HepG2 (cell line): ENCODE measurements around the gene MOGAT3. TPM values are rescaled to one million over a fixed set of nuclear protein-coding genes. Genes with fewer than 3 reads are reported as not detected.

ENCODE experiments used
- ATAC-seq: fragments of 200-7000 bp; cut with Tn5 transposase; 3 replicates; pipeline ENCODE4 v1.9.1; 2020; ENCODE audit warnings: mild to moderate bottlenecking, moderate library complexity
- BruUV-seq: library from RNA; stranded (reverse); fragments of 400-500 nt; replicated peaks from 2 replicates; lab custom pipeline; 2021; lab: Mats Ljungman, UMichigan
- CTCF ChIA-PET: fragments of 300-600 bp; formaldehyde crosslinking; extraction: SDS; loops from one replicate; lab custom pipeline; 2021; ENCODE audit warnings: low total read pairs, inconsistent platforms, low intra/inter-chr PET ratio; lab: Yijun Ruan, JAX
- POLR2A ChIA-PET: fragments of 350-600 bp; sonication (Branson Sonifier 250); formaldehyde crosslinking; loops from one replicate; lab custom pipeline; 2020; ENCODE audit warnings: antibody characterized with exemption, inconsistent platforms; lab: Yijun Ruan, JAX
- DNase-seq: peaks from one replicate; pipeline ENCODE4 v3.0.0-alpha.2; 2015; ENCODE audit warnings: low spot score
- FAIRE-seq: peaks from 3 replicates; lab custom pipeline; 2011; peaks lifted over from hg19 to GRCh38; lab: Jason Lieb, UNC
- H2AFZ ChIP-seq: one replicate; pipeline ENCODE4 v1.6.1; 2011; ENCODE audit warnings: low read length, inconsistent platforms
- H3K27ac ChIP-seq: fragments of 300-600 bp; 3 replicates; pipeline ENCODE4 v1.8.0; 2011; ENCODE audit warnings: mixed run types, mild to moderate bottlenecking, mixed read lengths, low read length, inconsistent platforms; ENCODE audit not compliant: insufficient read depth; ENCODE audit errors: extremely low read length
- H3K27me3 ChIP-seq, 2 experiments: fragments of 200-600 bp in 1 of 2; 2 replicates in 1 of 2; 3 replicates in 1 of 2; pipeline versions ENCODE4 v1.6.0 to v1.8.0; 2011; ENCODE audit warnings: low read length in 2 of 2, mild to moderate bottlenecking in 2 of 2, moderate library complexity in 2 of 2, inconsistent platforms in 1 of 2; ENCODE audit not compliant: insufficient read depth in 2 of 2, control insufficient read depth in 1 of 2
- H3K36me3 ChIP-seq, 2 experiments: fragments of 200-600 bp in 1 of 2; replicated peaks in 1 of 2; 2 replicates in 1 of 2; 3 replicates in 1 of 2; pipeline versions ENCODE4 v1.5.1 to v1.8.0; 2011; ENCODE audit warnings: low read length in 2 of 2, inconsistent platforms in 1 of 2; ENCODE audit not compliant: insufficient read depth in 2 of 2, control insufficient read depth in 1 of 2
- H3K4me1 ChIP-seq: 2 replicates; pipeline ENCODE4 v1.5.1; 2012; ENCODE audit warnings: low read length, inconsistent platforms; ENCODE audit not compliant: insufficient read depth
- H3K4me2 ChIP-seq: 2 replicates; pipeline ENCODE4 v1.6.0; 2011; ENCODE audit warnings: low read depth, low read length, inconsistent platforms
- H3K4me3 ChIP-seq, 3 experiments: fragments of 200-600 bp in 1 of 3; sonication (generic), shearing (Covaris generic) in 1 of 3; replicated peaks in 1 of 3; 2 replicates each; pipeline ENCODE4 v1.5.1; 2011 to 2016; ENCODE audit warnings: low read length in 3 of 3, inconsistent platforms in 2 of 3, low read depth in 2 of 3, mild to moderate bottlenecking in 2 of 3, control low read depth in 1 of 3, mixed read lengths in 1 of 3; ENCODE audit not compliant: insufficient read depth in 1 of 3
- H3K79me2 ChIP-seq: one replicate; pipeline ENCODE4 v1.6.1; 2011; ENCODE audit warnings: low read length, inconsistent platforms; ENCODE audit not compliant: insufficient read depth
- H3K9ac ChIP-seq: 2 replicates; pipeline ENCODE4 v1.6.0; 2011; ENCODE audit warnings: mild to moderate bottlenecking, low read depth, low read length, inconsistent platforms; ENCODE audit not compliant: insufficient read depth
- H3K9me3 ChIP-seq: 2 replicates; pipeline ENCODE4 v1.5.1; 2012; ENCODE audit warnings: mild to moderate bottlenecking, low read length
- H4K20me1 ChIP-seq: 2 replicates; pipeline ENCODE4 v1.6.0; 2011; ENCODE audit warnings: inconsistent platforms, mild to moderate bottlenecking, low read length, moderate library complexity; ENCODE audit not compliant: insufficient read depth
- AGO2 ChIP-seq: fragments of 200-400 bp; formaldehyde crosslinking; optimal IDR thresholded peaks from 2 replicates; pipeline ENCODE3; 2017; ENCODE audit warnings: mild to moderate bottlenecking, low read depth, low read length, moderate library complexity
- ARNT ChIP-seq: fragments of 450-650 bp; IDR thresholded peaks from 2 replicates; pipeline ENCODE4 v1.6.1; 2017
- ASH2L ChIP-seq: fragments of 300-600, 200-600 bp; sonication (generic); IDR thresholded peaks from 2 replicates; pipeline ENCODE4 v1.7.0; 2017; ENCODE audit warnings: low read depth, mild to moderate bottlenecking, moderate library complexity, mixed read lengths, low read length; ENCODE audit not compliant: insufficient read length
- EEA1 ChIP-seq: sonication (generic); formaldehyde crosslinking; IDR thresholded peaks from 2 replicates; pipeline ENCODE4 v1.5.1; 2020; ENCODE audit warnings: mild to moderate bottlenecking, missing genetic modification reagents, borderline replicate concordance
- HCFC1 ChIP-seq: fragments of 150-350 bp; IDR thresholded peaks from 2 replicates; pipeline ENCODE4 v1.6.1; 2014; ENCODE audit warnings: low read depth, low read length
- KMT2B ChIP-seq: IDR thresholded peaks from 2 replicates; pipeline ENCODE4 v1.6.1; 2016; ENCODE audit warnings: missing genetic modification reagents, missing compliant biosample characterization
- ONECUT2 ChIP-seq: sonication (generic); formaldehyde crosslinking; IDR thresholded peaks from 2 replicates; pipeline ENCODE4 v1.4.0; 2020; ENCODE audit warnings: missing genetic modification reagents
- PHF20 ChIP-seq: sonication (generic); formaldehyde crosslinking; IDR thresholded peaks from 2 replicates; pipeline ENCODE4 v1.5.0; 2020; ENCODE audit warnings: mild to moderate bottlenecking, missing genetic modification reagents
- RBFOX2 ChIP-seq: fragments of 200-400 bp; formaldehyde crosslinking; IDR thresholded peaks from 2 replicates; pipeline ENCODE4 v1.6.1; 2017; ENCODE audit warnings: low read depth, mild to moderate bottlenecking, low read length
- THAP11 ChIP-seq: IDR thresholded peaks from 2 replicates; pipeline ENCODE4 v1.6.1; 2016; ENCODE audit warnings: missing biosample characterization, missing genetic modification reagents
- ZNF124 ChIP-seq: sonication (generic); formaldehyde crosslinking; IDR thresholded peaks from 2 replicates; pipeline ENCODE4 v1.4.0; 2020; ENCODE audit warnings: missing genetic modification reagents
- ZNF224 ChIP-seq: sonication (generic); formaldehyde crosslinking; IDR thresholded peaks from 2 replicates; pipeline ENCODE4 v1.5.0; 2020; ENCODE audit warnings: mild to moderate bottlenecking, missing genetic modification reagents
- ZNF333 ChIP-seq: sonication (generic); formaldehyde crosslinking; IDR thresholded peaks from 2 replicates; pipeline ENCODE4 v1.4.0; 2020; ENCODE audit warnings: mild to moderate bottlenecking, missing genetic modification reagents, borderline replicate concordance
- ZNF451 ChIP-seq: sonication (generic); formaldehyde crosslinking; IDR thresholded peaks from 2 replicates; pipeline ENCODE4 v1.5.0; 2020; ENCODE audit warnings: mild to moderate bottlenecking, missing genetic modification reagents
- ZNF550 ChIP-seq: sonication (generic); formaldehyde crosslinking; IDR thresholded peaks from 2 replicates; pipeline ENCODE4 v1.4.0; 2020; ENCODE audit warnings: mild to moderate bottlenecking, missing genetic modification reagents, borderline replicate concordance
- ZNF720 ChIP-seq: sonication (generic); formaldehyde crosslinking; IDR thresholded peaks from 2 replicates; pipeline ENCODE4 v1.4.0; 2020; ENCODE audit warnings: missing genetic modification reagents
- ZSCAN12 ChIP-seq: sonication (generic); formaldehyde crosslinking; IDR thresholded peaks from 2 replicates; pipeline ENCODE4 v1.9.0; 2021; ENCODE audit warnings: mild to moderate bottlenecking, missing genetic modification reagents
- WGBS: methylation state at CpG from one replicate; pipeline ENCODE4 v1.1.6; 2017; ENCODE audit warnings: low lambda C conversion rate; 5-methylcytosine and 5-hydroxymethylcytosine counted together
- in situ Hi-C: cut with HindIII; loops from 2 replicates; pipeline ENCODE4 v1.10.0; 2017; ENCODE audit warnings: low pct_unique_long_range_greater_than_20kb; ENCODE audit not compliant: extremely low pct_ligation_motif_present
- intact Hi-C: fragments of 100-400 bp; cut with micrococcal nuclease; formaldehyde crosslinking; loops from one replicate; pipeline ENCODE4 v1.10.0; 2022; ENCODE audit not compliant: unreplicated experiment
- polyA plus RNA-seq, 8 experiments: library from polyadenylated mRNA; depleted of rRNA in 3 of 8; stranded (reverse) in 7 of 8; unstranded in 1 of 8; fragments of >200 nt; fragmentation: Illumina TruSeq in 4 of 8; extraction: Trizol in 4 of 8; gene quantifications; 2 replicates each; pipeline versions ENCODE4 v1.2.1 to v1.2.3, GENCODE V29; 2011 to 2016; ENCODE audit warnings: low read depth in 4 of 8, missing spikeins in 1 of 8, mixed read lengths in 1 of 8; ENCODE audit not compliant: insufficient read depth in 1 of 8
- total RNA-seq, 5 experiments: library from RNA; depleted of rRNA; stranded (reverse); fragments of >200 nt; fragmentation: Illumina TruSeq; extraction: Trizol; gene quantifications; 2 replicates each; pipeline ENCODE4 v1.2.3, GENCODE V29; 2016; ENCODE audit warnings: low read depth in 1 of 5
- TF ChIP-seq, protein P1 (sequence below): sonication (generic); formaldehyde crosslinking; IDR thresholded peaks from 2 replicates; pipeline ENCODE4 v1.5.0; 2020; ENCODE audit warnings: mild to moderate bottlenecking, missing genetic modification reagents
- TF ChIP-seq, protein P2 (sequence below): sonication (generic); formaldehyde crosslinking; IDR thresholded peaks from 2 replicates; pipeline ENCODE4 v1.9.0; 2022; ENCODE audit warnings: missing genetic modification reagents, mild to moderate bottlenecking, borderline replicate concordance

MOGAT3 gene
- total and polyA plus RNA-seq, 2 of the 13 experiments (the other 11 are each of a cell fraction or from before 2014, with no cell fraction given), result 22.5 to 30.5 TPM

DNA sequence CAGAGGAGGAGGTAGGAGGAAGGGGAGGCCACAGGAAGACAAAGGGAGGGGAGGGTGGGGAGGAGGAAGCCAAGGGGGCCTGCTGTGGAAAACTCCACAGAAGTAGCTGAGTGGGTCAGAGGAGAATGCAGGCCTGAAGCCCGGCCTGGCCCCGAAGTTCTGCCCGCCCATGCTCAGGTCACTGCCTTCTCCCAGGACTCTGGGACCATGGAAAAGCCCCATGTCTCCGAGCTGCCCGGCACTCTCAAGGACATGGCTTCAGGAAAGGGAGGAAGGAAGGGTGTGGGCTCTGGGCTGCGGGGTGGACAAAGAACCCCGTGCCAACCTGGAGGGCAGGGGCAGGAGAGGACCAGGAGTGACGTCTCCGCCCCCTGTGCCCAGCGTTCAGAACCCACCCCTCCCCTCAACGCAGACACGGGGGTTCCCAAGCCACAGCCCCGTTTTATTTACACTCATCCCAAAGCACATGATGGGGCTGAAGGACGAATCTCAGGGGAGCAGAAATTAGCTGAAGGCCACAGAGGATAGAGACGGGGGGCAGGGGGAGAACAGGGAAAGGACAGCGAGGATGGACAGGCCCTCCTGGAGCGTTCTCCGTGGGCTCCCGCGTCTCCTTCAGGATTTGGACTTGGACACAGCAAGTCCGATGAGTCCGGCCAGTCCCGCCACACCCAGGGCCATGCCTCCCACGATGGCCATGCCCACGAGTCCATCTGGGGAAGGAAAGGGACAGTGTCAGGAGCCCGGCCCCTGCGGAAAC lies 38.5 kb upstream of the MOGAT3 start (continued):
- TF ChIP-seq ARNT, result no peak
- TF ChIP-seq ZNF451, result no peak
- no peak for TF ChIP-seq ZNF224 (CRISPR knock-in tag)
- no peak for TF ChIP-seq ZNF124

DNA sequence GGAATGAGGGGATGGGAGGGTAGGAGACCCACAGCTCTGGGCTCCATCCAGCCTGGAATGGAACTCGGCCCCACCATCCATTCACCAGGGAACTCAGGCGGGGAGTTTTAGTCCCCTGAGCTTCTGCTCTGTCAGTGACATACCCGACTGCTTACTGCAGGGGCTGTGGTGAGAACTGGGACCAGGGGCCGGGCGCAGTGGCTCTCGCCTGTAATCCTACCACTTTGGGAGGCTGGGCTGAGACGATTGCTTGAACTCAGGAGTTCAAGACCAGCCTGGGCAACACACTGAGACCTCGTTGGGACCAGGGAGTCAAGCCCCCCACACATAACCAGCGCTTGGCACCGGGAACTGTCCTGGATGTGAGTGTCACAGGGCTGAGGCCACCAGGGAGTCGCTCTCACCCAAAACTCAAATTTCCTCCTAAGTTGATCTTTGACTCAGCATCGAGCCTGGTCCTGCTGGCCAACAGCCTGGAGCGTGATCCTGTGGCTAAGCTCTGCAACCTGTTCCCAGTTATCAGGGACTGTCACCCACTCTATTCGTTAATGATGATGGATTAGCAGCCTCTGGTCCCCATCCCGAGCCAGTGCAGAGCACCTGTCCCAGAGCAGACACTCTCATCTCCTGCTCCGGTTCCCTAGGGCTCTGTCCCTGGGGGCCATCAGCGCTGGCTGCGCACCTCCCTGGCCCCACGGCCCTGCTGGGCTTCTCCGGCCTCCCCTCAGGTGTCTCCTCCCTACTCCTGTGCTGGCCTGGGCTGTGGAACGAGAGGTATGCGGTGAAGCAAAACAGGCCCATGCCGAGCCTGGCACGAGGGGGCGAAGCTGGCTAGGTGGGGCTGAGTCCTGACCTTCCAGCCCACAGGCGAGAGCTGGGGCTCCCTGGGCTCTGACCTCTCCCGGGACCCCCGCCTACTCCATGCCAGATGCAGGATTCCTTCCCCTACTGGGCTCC lies 37.7 kb upstream of the MOGAT3 start:
- POLR2A ChIA-PET, result interaction anchor here (0.7 to 3.2 kb wide), 13 partner anchors 11 to 138 kb away, joined by 3 to 33 read pairs (median 4); partner anchors contain the start of genes MOGAT3, PLOD3 and ZNHIT1
- in situ Hi-C loops, result no loop called here

More for the DNA sequence above, 37.7 kb upstream of the MOGAT3 start:
- Histone ChIP-seq H3K9ac (no peak overlapping the region), H3K9me3 (no peaks in the 10 kb centered on the region), H3K4me3 (no peak overlapping the region), H3K79me2 (peaks cover 10% of the 10 kb centered on the region), H3K4me1 (peaks cover 56% of the 10 kb centered on the region), H3K4me2 (peak overlapping the region; percentile 82; the same call in 1 of the 2 replicates), H3K27me3 (no peaks in the 10 kb centered on the region), H3K27ac (peak overlapping the region; percentile 71), H3K36me3 (peaks cover 7 to 20% of the 10 kb centered on the region in 2 experiments; a peak in 4 of 5 replicates), H4K20me1 (no peaks in the 10 kb centered on the region), H2AFZ (no peak overlapping the region)
- no TSS peak for BruUV-seq
- WGBS, result 98% methylated on average over 18 of the region's 28 CpGs
- DNase-seq, result no peak
- ATAC-seq, result peak; percentile 35
- TF ChIP-seq KMT2B (CRISPR knock-in tag), result no peak
- no peak for TF ChIP-seq ZNF720 (CRISPR knock-in tag)
- no peak for TF ChIP-seq ASH2L
- no peak for TF ChIP-seq THAP11 (CRISPR knock-in tag)
- TF ChIP-seq, protein P1, sequence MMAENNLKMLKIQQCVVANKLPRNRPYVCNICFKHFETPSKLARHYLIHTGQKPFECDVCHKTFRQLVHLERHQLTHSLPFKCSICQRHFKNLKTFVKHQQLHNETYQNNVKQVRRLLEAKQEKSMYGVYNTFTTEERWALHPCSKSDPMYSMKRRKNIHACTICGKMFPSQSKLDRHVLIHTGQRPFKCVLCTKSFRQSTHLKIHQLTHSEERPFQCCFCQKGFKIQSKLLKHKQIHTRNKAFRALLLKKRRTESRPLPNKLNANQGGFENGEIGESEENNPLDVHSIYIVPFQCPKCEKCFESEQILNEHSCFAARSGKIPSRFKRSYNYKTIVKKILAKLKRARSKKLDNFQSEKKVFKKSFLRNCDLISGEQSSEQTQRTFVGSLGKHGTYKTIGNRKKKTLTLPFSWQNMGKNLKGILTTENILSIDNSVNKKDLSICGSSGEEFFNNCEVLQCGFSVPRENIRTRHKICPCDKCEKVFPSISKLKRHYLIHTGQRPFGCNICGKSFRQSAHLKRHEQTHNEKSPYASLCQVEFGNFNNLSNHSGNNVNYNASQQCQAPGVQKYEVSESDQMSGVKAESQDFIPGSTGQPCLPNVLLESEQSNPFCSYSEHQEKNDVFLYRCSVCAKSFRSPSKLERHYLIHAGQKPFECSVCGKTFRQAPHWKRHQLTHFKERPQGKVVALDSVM (CRISPR knock-in tag), result no peak
- no peak for TF ChIP-seq PHF20 (CRISPR knock-in tag)
- no peak for TF ChIP-seq ZNF550 (CRISPR knock-in tag)
- no peak for TF ChIP-seq ONECUT2 (CRISPR knock-in tag)
- peak; percentile 74 for TF ChIP-seq AGO2
- TF ChIP-seq RBFOX2, result peak; percentile 51; the same call in 1 of the 2 replicates
- no peak for TF ChIP-seq HCFC1
- TF ChIP-seq, protein P2, sequence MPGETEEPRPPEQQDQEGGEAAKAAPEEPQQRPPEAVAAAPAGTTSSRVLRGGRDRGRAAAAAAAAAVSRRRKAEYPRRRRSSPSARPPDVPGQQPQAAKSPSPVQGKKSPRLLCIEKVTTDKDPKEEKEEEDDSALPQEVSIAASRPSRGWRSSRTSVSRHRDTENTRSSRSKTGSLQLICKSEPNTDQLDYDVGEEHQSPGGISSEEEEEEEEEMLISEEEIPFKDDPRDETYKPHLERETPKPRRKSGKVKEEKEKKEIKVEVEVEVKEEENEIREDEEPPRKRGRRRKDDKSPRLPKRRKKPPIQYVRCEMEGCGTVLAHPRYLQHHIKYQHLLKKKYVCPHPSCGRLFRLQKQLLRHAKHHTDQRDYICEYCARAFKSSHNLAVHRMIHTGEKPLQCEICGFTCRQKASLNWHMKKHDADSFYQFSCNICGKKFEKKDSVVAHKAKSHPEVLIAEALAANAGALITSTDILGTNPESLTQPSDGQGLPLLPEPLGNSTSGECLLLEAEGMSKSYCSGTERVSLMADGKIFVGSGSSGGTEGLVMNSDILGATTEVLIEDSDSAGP (CRISPR knock-in tag), result 0 out of 2 replicates have a peak, but pooled peaks have one; percentile 13
- no peak for TF ChIP-seq EEA1 (CRISPR knock-in tag)
- no peak for TF ChIP-seq ZSCAN12
- TF ChIP-seq ZNF333 (CRISPR knock-in tag), result no peak
- FAIRE-seq, result no peak
- CTCF ChIA-PET, result no interaction called here
- intact Hi-C loops, result no loop called here
